ENCODE measurements around the gene RAD18.

RAD18 gene

DNA sequence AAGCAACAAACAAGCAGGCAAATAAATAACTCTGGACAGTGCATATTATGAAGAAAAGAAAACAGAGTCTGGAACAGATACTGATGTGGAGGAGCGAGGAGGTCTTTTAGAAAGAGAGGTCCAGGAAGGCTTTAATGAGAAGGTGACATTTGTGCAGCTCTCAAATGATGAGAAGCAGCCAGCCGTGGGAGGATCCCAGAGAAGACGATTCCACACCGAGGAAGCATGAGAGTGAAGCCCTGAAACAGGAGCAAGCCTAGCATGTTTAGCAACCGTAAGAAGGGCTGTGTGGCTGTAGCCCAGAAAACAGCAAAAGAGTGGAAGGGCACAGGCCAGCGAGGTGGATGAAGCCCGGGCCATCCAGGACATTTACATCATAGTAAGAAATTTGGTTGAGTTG, 93.1 kb downstream of the RAD18 start:
- POLR2A ChIA-PET, result interaction anchor here (0.6 kb wide), 1 partner anchor 830 kb away, joined by 4 read pairs; no protein-coding TSS in a partner anchor
- Histone ChIP-seq H3K4me1 (ENCODE audit: control insufficient read depth, insufficient read depth, low read length) (no peaks in the 10 kb centered on the region), H3K27ac (ENCODE audit: extremely low read depth, low read depth, low read length) (no peak overlapping the region), H3K36me3 (ENCODE audit: control insufficient read depth in 2 of 2, insufficient read depth in 1 of 2, low read length in 2 of 2) (no peaks in the 10 kb centered on the region), H3K9me3 (ENCODE audit: control insufficient read depth, insufficient read depth, low read depth, low read length) (no peaks in the 10 kb centered on the region), H3K4me3 (ENCODE audit: low read depth, low read length) (no peak overlapping the region)
- TF ChIP-seq ZFP41 (tag by site-specific recombination; IDR thresholded peaks at IDR 0.05; ENCODE audit: borderline replicate concordance) (no peak), ZSCAN5A (tag by site-specific recombination; IDR thresholded peaks at IDR 0.05) (no peak), INSM2 (tag by site-specific recombination; IDR thresholded peaks at IDR 0.05) (no peak), ZEB2 (tag by site-specific recombination; IDR thresholded peaks at IDR 0.05) (no peak), ZNF596 (tag by site-specific recombination; IDR thresholded peaks at IDR 0.05) (no peak), ZNF510 (tag by site-specific recombination; IDR thresholded peaks at IDR 0.05; ENCODE audit: insufficient replicate concordance) (no peak), ZNF292 (tag by site-specific recombination; IDR thresholded peaks at IDR 0.05; ENCODE audit: borderline replicate concordance, low read depth) (no peak), ZBTB8A (tag by site-specific recombination; IDR thresholded peaks at IDR 0.05) (no peak), HOXD13 (CRISPR knock-in tag; IDR thresholded peaks at IDR 0.05; ENCODE audit: borderline replicate concordance) (no peak), ZNF629 (tag by site-specific recombination; IDR thresholded peaks at IDR 0.05) (no peak), ZNF747 (tag by site-specific recombination; IDR thresholded peaks at IDR 0.05) (no peak), MEIS1 (CRISPR knock-in tag; IDR thresholded peaks at IDR 0.05; ENCODE audit: borderline replicate concordance) (no peak)
- TF ChIP-seq, protein P1, sequence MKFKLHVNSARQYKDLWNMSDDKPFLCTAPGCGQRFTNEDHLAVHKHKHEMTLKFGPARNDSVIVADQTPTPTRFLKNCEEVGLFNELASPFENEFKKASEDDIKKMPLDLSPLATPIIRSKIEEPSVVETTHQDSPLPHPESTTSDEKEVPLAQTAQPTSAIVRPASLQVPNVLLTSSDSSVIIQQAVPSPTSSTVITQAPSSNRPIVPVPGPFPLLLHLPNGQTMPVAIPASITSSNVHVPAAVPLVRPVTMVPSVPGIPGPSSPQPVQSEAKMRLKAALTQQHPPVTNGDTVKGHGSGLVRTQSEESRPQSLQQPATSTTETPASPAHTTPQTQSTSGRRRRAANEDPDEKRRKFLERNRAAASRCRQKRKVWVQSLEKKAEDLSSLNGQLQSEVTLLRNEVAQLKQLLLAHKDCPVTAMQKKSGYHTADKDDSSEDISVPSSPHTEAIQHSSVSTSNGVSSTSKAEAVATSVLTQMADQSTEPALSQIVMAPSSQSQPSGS (tag by site-specific recombination; IDR thresholded peaks at IDR 0.05; ENCODE audit: low read depth), result no peak
- CTCF ChIA-PET, result no interaction called here

DNA sequence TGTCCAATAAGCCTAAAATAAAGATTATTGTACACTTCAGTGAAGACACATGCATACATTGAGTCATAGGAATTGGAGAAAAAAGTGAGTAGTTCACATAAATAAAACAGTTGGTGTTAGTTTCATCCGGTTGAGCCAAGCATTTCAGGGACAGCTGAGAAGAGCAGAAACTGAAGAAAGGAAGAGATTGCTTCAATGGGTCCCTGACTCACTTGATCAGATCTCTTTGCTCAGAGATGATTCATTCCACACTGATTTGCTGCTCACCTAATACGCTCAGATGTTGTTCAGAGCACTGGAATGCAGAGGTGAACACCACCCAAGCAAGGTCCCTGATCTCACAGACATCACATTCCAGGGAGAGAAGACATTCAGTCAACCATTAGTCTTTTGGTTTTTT, 93.7 kb downstream of the RAD18 start:
- POLR2A ChIA-PET, result no interaction called here
- Histone ChIP-seq H3K4me1 (ENCODE audit: control insufficient read depth, insufficient read depth, low read length) (no peaks in the 10 kb centered on the region), H3K4me3 (ENCODE audit: low read depth, low read length) (no peak overlapping the region), H3K27ac (ENCODE audit: extremely low read depth, low read depth, low read length) (no peak overlapping the region), H3K9me3 (ENCODE audit: control insufficient read depth, insufficient read depth, low read depth, low read length) (no peaks in the 10 kb centered on the region), H3K36me3 (ENCODE audit: control insufficient read depth in 2 of 2, insufficient read depth in 1 of 2, low read length in 2 of 2) (no peaks in the 10 kb centered on the region)
- CTCF ChIA-PET, result no interaction called here
- TF ChIP-seq ZNF530 (tag by site-specific recombination; IDR thresholded peaks at IDR 0.05; ENCODE audit: low read depth) (no peak), ZNF48 (tag by site-specific recombination; IDR thresholded peaks at IDR 0.05) (no peak), ZNF777 (tag by site-specific recombination; IDR thresholded peaks at IDR 0.05; ENCODE audit: borderline replicate concordance) (no peak), ZNF529 (tag by site-specific recombination; IDR thresholded peaks at IDR 0.05; ENCODE audit: insufficient replicate concordance) (no peak), ZNF776 (tag by site-specific recombination; IDR thresholded peaks at IDR 0.05; ENCODE audit: borderline replicate concordance) (no peak), ZNF621 (tag by site-specific recombination; IDR thresholded peaks at IDR 0.05) (no peak), ZBTB17 (tag by site-specific recombination; IDR thresholded peaks at IDR 0.05) (no peak), ZSCAN4 (tag by site-specific recombination; IDR thresholded peaks at IDR 0.05) (no peak), YY1 (tag by site-specific recombination; IDR thresholded peaks at IDR 0.05) (no peak)
- TF ChIP-seq, protein P2, sequence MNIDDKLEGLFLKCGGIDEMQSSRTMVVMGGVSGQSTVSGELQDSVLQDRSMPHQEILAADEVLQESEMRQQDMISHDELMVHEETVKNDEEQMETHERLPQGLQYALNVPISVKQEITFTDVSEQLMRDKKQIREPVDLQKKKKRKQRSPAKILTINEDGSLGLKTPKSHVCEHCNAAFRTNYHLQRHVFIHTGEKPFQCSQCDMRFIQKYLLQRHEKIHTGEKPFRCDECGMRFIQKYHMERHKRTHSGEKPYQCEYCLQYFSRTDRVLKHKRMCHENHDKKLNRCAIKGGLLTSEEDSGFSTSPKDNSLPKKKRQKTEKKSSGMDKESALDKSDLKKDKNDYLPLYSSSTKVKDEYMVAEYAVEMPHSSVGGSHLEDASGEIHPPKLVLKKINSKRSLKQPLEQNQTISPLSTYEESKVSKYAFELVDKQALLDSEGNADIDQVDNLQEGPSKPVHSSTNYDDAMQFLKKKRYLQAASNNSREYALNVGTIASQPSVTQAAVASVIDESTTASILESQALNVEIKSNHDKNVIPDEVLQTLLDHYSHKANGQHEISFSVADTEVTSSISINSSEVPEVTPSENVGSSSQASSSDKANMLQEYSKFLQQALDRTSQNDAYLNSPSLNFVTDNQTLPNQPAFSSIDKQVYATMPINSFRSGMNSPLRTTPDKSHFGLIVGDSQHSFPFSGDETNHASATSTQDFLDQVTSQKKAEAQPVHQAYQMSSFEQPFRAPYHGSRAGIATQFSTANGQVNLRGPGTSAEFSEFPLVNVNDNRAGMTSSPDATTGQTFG (tag by site-specific recombination; IDR thresholded peaks at IDR 0.05; ENCODE audit: borderline replicate concordance), result no peak
- TF ChIP-seq, protein P3, sequence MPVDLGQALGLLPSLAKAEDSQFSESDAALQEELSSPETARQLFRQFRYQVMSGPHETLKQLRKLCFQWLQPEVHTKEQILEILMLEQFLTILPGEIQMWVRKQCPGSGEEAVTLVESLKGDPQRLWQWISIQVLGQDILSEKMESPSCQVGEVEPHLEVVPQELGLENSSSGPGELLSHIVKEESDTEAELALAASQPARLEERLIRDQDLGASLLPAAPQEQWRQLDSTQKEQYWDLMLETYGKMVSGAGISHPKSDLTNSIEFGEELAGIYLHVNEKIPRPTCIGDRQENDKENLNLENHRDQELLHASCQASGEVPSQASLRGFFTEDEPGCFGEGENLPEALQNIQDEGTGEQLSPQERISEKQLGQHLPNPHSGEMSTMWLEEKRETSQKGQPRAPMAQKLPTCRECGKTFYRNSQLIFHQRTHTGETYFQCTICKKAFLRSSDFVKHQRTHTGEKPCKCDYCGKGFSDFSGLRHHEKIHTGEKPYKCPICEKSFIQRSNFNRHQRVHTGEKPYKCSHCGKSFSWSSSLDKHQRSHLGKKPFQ (tag by site-specific recombination; IDR thresholded peaks at IDR 0.05), result no peak
